GM12892 (cell line): Measurements from ENCODE around the gene EPSTI1.

Experiments used
- POLR2A ChIP-seq: IDR thresholded peaks from 2 replicates; pipeline ENCODE4 v1.6.1; 2011; ENCODE audit warnings: low read depth, low read length, control low read depth
- TAF1 ChIP-seq: IDR thresholded peaks from 2 replicates; pipeline ENCODE4 v1.6.1; 2011; ENCODE audit warnings: low read depth, mild to moderate bottlenecking, control low read depth, low read length, borderline replicate concordance

DNA sequence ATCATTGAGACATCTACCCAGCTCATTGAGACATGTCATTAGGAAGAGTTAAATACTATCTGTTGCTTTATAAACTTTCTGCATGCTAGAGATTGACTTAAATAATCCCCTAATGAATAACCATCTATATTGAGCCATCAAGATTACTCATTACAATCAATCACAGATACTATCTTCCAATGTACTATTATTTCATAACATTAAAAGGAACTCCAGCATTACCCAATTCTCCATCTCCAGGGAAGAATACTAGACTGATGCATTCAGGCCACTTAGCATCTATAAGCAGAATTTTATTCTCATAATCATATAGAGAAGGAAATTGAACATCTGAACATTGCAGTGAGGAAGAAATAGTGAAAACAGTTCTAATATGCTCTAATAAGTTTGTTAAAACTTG lies 8.0 kb downstream of the EPSTI1 start:
- no peak for TF ChIP-seq POLR2A
- no peak for TF ChIP-seq TAF1
